H1 (cell line): ENCODE results near the gene CADPS.

Experiments used
- CTBP2 ChIP-seq: IDR thresholded peaks from 2 replicates; pipeline ENCODE4 v1.7.0; 2011; ENCODE audit warnings: borderline replicate concordance, mild to moderate bottlenecking, moderate library complexity, mixed read lengths, low read length; ENCODE audit not compliant: insufficient read depth, insufficient read length
- EZH2 ChIP-seq: fragments of 200-600 bp; sonication (generic); IDR thresholded peaks from 2 replicates; pipeline ENCODE4 v1.7.1; 2012; ENCODE audit warnings: low read depth, mild to moderate bottlenecking, moderate library complexity, low read length, inconsistent platforms; ENCODE audit not compliant: severe bottlenecking
- GABPA ChIP-seq: IDR thresholded peaks from 2 replicates; pipeline ENCODE4 v1.6.1; 2011; ENCODE audit warnings: mild to moderate bottlenecking, low read length, moderate library complexity, borderline replicate concordance; ENCODE audit not compliant: insufficient read depth
- JUN ChIP-seq: IDR thresholded peaks from 2 replicates; pipeline ENCODE4 v1.6.1; 2011; ENCODE audit warnings: low read depth, mild to moderate bottlenecking, improper control_type of control experiment, low read length
- KDM1A ChIP-seq: fragments of 200-600, 300-600 bp; sonication (generic); IDR thresholded peaks from 2 replicates; pipeline ENCODE4 v1.7.1; 2016; ENCODE audit warnings: mild to moderate bottlenecking, low read length, borderline replicate concordance
- POLR2A ChIP-seq, 2 experiments: IDR thresholded peaks; 1 replicate in 1 of 2; 2 replicates in 1 of 2; pipeline ENCODE4 v1.6.1; 2011; ENCODE audit warnings: low read depth in 2 of 2, low read length in 2 of 2, mild to moderate bottlenecking in 2 of 2; ENCODE audit errors: control extremely low read depth in 1 of 2
- POLR2AphosphoS5 ChIP-seq: IDR thresholded peaks from 2 replicates; pipeline ENCODE4 v1.6.1; 2011; ENCODE audit warnings: low read depth, low read length
- SIN3A ChIP-seq, 2 experiments: IDR thresholded peaks in 1 of 2; conservative IDR thresholded peaks in 1 of 2; 2 replicates each; pipeline ENCODE4 v1.6.1; 2011 to 2012; ENCODE audit warnings: low read length in 2 of 2, improper control_type of control experiment in 1 of 2, low read depth in 1 of 2, mild to moderate bottlenecking in 1 of 2
- SP4 ChIP-seq: IDR thresholded peaks from 2 replicates; pipeline ENCODE4 v1.6.1; 2012; ENCODE audit warnings: low read length, inconsistent platforms
- SRF ChIP-seq: IDR thresholded peaks from 2 replicates; pipeline ENCODE4 v1.6.1; 2011; ENCODE audit warnings: mild to moderate bottlenecking, low read depth, low read length, moderate library complexity
- TBP ChIP-seq: IDR thresholded peaks from 2 replicates; pipeline ENCODE4 v1.6.1; 2011; ENCODE audit warnings: low read depth, low read length, improper control_type of control experiment
- TEAD4 ChIP-seq: IDR thresholded peaks from 2 replicates; pipeline ENCODE4 v1.6.1; 2012; ENCODE audit warnings: low read depth, low read length, inconsistent platforms, mixed read lengths
- YY1 ChIP-seq: IDR thresholded peaks from 2 replicates; pipeline ENCODE4 v1.6.1; 2011; ENCODE audit warnings: low read depth, mild to moderate bottlenecking, low read length
- TF ChIP-seq, protein P1 (sequence below), 3 experiments: IDR thresholded peaks; 1 replicate in 2 of 3; 2 replicates in 1 of 3; pipeline versions ENCODE4 v1.5.1 to v1.6.1; 2011; ENCODE audit warnings: low read length in 3 of 3, mild to moderate bottlenecking in 3 of 3, inconsistent platforms in 2 of 3, low read depth in 1 of 3, moderate library complexity in 1 of 3; ENCODE audit not compliant: insufficient read depth in 1 of 3; ENCODE audit errors: control extremely low read depth in 1 of 3

DNA sequence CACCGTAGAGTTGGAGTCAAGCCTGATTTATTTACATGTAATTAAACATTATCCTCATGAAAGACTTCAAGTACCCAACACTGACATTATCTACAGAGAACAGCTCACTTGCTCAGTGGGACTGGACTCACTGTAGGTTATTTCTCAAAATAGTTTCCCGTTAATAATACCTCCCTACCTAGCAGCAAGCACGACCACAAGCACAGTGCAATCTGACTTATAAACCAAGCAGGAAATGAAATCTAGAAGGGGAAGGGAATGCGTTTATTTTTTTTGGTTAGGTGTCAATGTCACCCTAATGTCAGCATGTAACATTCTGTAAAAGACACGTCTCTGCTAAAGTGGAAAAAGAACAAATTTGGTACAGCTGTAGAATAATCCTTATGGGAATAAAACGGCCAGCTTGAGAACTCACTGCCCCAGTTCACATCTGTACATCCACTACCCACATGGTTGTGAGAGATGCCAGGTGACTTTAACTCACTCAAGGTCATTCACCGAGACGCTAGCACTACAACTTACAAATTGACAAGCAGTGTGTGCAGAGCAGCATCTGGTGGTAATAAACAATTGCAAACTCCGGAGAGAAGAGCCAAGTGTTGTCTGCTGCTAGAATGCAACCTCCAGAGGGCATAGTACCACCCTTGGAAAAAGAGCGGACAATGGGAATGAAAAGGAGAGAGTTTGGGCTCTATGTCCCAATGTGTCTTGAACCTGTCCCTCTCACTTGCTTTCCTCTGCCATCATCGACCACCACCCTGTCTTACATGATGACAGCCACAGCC is 242.5 kb downstream of the CADPS start:
- TF ChIP-seq YY1 (no peak), TEAD4 (no peak), POLR2AphosphoS5 (no peak), SIN3A (conservative IDR thresholded peaks at IDR 0.05 in 1 of 2, IDR thresholded peaks at IDR 0.05 in 1 of 2; ENCODE audit: low read depth in 1 of 2, low read length in 2 of 2) (no peak), KDM1A (no peak), POLR2A (IDR thresholded peaks at IDR 0.05; ENCODE audit: control extremely low read depth in 1 of 2, low read depth in 2 of 2, low read length in 2 of 2) (no peak), GABPA (no peak), JUN (no peak), CTBP2 (no peak), TBP (no peak), SRF (no peak), SP4 (no peak), EZH2 (no peak)
- TF ChIP-seq, protein P1, sequence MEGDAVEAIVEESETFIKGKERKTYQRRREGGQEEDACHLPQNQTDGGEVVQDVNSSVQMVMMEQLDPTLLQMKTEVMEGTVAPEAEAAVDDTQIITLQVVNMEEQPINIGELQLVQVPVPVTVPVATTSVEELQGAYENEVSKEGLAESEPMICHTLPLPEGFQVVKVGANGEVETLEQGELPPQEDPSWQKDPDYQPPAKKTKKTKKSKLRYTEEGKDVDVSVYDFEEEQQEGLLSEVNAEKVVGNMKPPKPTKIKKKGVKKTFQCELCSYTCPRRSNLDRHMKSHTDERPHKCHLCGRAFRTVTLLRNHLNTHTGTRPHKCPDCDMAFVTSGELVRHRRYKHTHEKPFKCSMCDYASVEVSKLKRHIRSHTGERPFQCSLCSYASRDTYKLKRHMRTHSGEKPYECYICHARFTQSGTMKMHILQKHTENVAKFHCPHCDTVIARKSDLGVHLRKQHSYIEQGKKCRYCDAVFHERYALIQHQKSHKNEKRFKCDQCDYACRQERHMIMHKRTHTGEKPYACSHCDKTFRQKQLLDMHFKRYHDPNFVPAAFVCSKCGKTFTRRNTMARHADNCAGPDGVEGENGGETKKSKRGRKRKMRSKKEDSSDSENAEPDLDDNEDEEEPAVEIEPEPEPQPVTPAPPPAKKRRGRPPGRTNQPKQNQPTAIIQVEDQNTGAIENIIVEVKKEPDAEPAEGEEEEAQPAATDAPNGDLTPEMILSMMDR (IDR thresholded peaks at IDR 0.05; ENCODE audit: control extremely low read depth in 1 of 3, insufficient read depth in 1 of 3, low read depth in 1 of 3, low read length in 3 of 3), result peak in 2 of 3 experiments; percentile 42 to 59; a peak in 3 of 4 replicates
